Liver (tissue), 9 donors: Measurements from ENCODE around the gene RLN2. TPM values are rescaled to one million over a fixed set of nuclear protein-coding genes. Genes with fewer than 3 reads are reported as not detected.

Experiments used
- DNase-seq: peaks from one replicate; pipeline ENCODE4 v3.0.0-alpha.2; 2017; ENCODE audit warnings: low spot score
- H3K27ac ChIP-seq, 2 donors: one replicate each; pipeline ENCODE4 v1.7.0; 2013; ENCODE audit warnings: inconsistent platforms in 2 of 2, low read length in 2 of 2, control low read depth in 1 of 2, low read depth in 1 of 2, mild to moderate bottlenecking in 1 of 2
- H3K27me3 ChIP-seq, 4 donors: one replicate each; pipeline versions ENCODE4 v1.6.1 to v1.7.0; 2013; ENCODE audit warnings: low read length in 3 of 4, inconsistent platforms in 1 of 4, mild to moderate bottlenecking in 1 of 4, moderate library complexity in 1 of 4; ENCODE audit not compliant: control insufficient read depth in 4 of 4, insufficient read depth in 4 of 4
- H3K36me3 ChIP-seq, 4 donors: one replicate each; pipeline versions ENCODE4 v1.6.1 to v1.7.0; 2013; ENCODE audit warnings: low read length in 3 of 4, mild to moderate bottlenecking in 3 of 4, low read depth in 1 of 4, moderate library complexity in 1 of 4; ENCODE audit not compliant: control insufficient read depth in 4 of 4, insufficient read depth in 3 of 4
- H3K4me1 ChIP-seq, 4 donors: one replicate each; pipeline versions ENCODE4 v1.6.1 to v1.7.0; 2013; ENCODE audit warnings: low read length in 3 of 4, mild to moderate bottlenecking in 3 of 4, moderate library complexity in 1 of 4; ENCODE audit not compliant: control insufficient read depth in 4 of 4, insufficient read depth in 4 of 4
- H3K4me3 ChIP-seq, 3 donors: one replicate each; pipeline versions ENCODE4 v1.6.1 to v1.7.0; 2013; ENCODE audit warnings: low read length in 3 of 3, control low read depth in 1 of 3, low read depth in 1 of 3, mild to moderate bottlenecking in 1 of 3
- H3K9ac ChIP-seq, 2 donors: one replicate each; pipeline ENCODE4 v1.7.0; 2013; ENCODE audit warnings: low read length in 2 of 2, mild to moderate bottlenecking in 2 of 2, moderate library complexity in 2 of 2, control low read depth in 1 of 2, low read depth in 1 of 2
- H3K9me3 ChIP-seq, 4 donors: one replicate each; pipeline versions ENCODE4 v1.6.1 to v1.7.0; 2013; ENCODE audit warnings: low read length in 3 of 4; ENCODE audit not compliant: control insufficient read depth in 4 of 4
- ATF3 ChIP-seq: IDR thresholded peaks from 2 replicates; pipeline ENCODE4 v1.6.1; 2016; ENCODE audit warnings: antibody characterized with exemption
- CTCF ChIP-seq: fragments of 150-350 bp; IDR thresholded peaks from 2 replicates; pipeline ENCODE4 v1.5.1; 2017; ENCODE audit warnings: improper control_type of control experiment, low read depth, low read length; ENCODE audit not compliant: missing input control
- EGR1 ChIP-seq, 2 donors: IDR thresholded peaks; 2 replicates each; pipeline ENCODE4 v1.6.1; 2016 to 2018; ENCODE audit warnings: antibody characterized with exemption in 2 of 2, low read depth in 2 of 2
- FOXA1 ChIP-seq: IDR thresholded peaks from 2 replicates; pipeline ENCODE4 v1.6.1; 2016; ENCODE audit warnings: antibody characterized with exemption
- FOXA2 ChIP-seq: IDR thresholded peaks from 2 replicates; pipeline ENCODE4 v1.6.1; 2016; ENCODE audit warnings: antibody characterized with exemption
- GABPA ChIP-seq, 2 donors: IDR thresholded peaks in 1 of 2; conservative IDR thresholded peaks in 1 of 2; 2 replicates each; pipeline ENCODE4 v1.6.1; 2016; ENCODE audit warnings: antibody characterized with exemption in 2 of 2, mild to moderate bottlenecking in 1 of 2, moderate library complexity in 1 of 2
- HNF4A ChIP-seq, 2 donors: conservative IDR thresholded peaks; 2 replicates each; pipeline ENCODE4 v1.6.1; 2016; ENCODE audit warnings: antibody characterized with exemption in 2 of 2, mild to moderate bottlenecking in 2 of 2
- HNF4G ChIP-seq: IDR thresholded peaks from 2 replicates; pipeline ENCODE4 v1.6.1; 2016; ENCODE audit warnings: antibody characterized with exemption
- JUND ChIP-seq, 2 donors: IDR thresholded peaks; 2 replicates each; pipeline ENCODE4 v1.6.1; 2016; ENCODE audit warnings: antibody characterized with exemption in 2 of 2
- MAX ChIP-seq: IDR thresholded peaks from 2 replicates; pipeline ENCODE4 v1.6.1; 2016; ENCODE audit warnings: antibody characterized with exemption
- NR2F2 ChIP-seq: IDR thresholded peaks from 2 replicates; pipeline ENCODE4 v1.6.1; 2016; ENCODE audit warnings: antibody characterized with exemption
- RAD21 ChIP-seq, 2 donors: IDR thresholded peaks; 2 replicates each; pipeline ENCODE4 v1.6.1; 2016; ENCODE audit warnings: antibody characterized with exemption in 2 of 2, mild to moderate bottlenecking in 2 of 2
- REST ChIP-seq: IDR thresholded peaks from 2 replicates; pipeline ENCODE4 v1.6.1; 2016; ENCODE audit warnings: antibody characterized with exemption, mild to moderate bottlenecking
- RXRA ChIP-seq, 2 donors: IDR thresholded peaks; 2 replicates each; pipeline ENCODE4 v1.6.1; 2017 to 2018; ENCODE audit warnings: antibody characterized with exemption in 2 of 2, mild to moderate bottlenecking in 1 of 2
- SP1 ChIP-seq: IDR thresholded peaks from 2 replicates; pipeline ENCODE4 v1.6.1; 2018; ENCODE audit warnings: antibody characterized with exemption, mild to moderate bottlenecking
- TAF1 ChIP-seq: conservative IDR thresholded peaks from 2 replicates; pipeline ENCODE4 v1.6.1; 2016; ENCODE audit warnings: antibody characterized with exemption, mild to moderate bottlenecking
- YY1 ChIP-seq: IDR thresholded peaks from 2 replicates; pipeline ENCODE4 v1.6.1; 2016; ENCODE audit warnings: antibody characterized with exemption, mild to moderate bottlenecking
- ZBTB33 ChIP-seq: IDR thresholded peaks from 2 replicates; pipeline ENCODE4 v1.6.1; 2016; ENCODE audit warnings: antibody characterized with exemption
- WGBS: extraction: QIAGEN DNeasy Blood & Tissue Kit; methylation state at CpG from one replicate; pipeline ENCODE4 v1.1.7; 2013; 5-methylcytosine and 5-hydroxymethylcytosine counted together
- polyA plus RNA-seq, 2 donors: library from polyadenylated mRNA; stranded (reverse) in 1 of 2; unstranded in 1 of 2; fragments of 200-250 nt in 1 of 2; fragments of >200 nt in 1 of 2; fragmentation: Nextera tagmentation in 1 of 2; extraction: Ambion mirVana in 1 of 2; gene quantifications; one replicate each; pipeline versions ENCODE4 v1.2.1 to v1.2.3, GENCODE V29; 2013 to 2015
- total RNA-seq, 2 donors: library from RNA; depleted of rRNA; stranded (reverse); fragments of >200 nt; gene quantifications; one replicate each; pipeline ENCODE4 v1.2.3, GENCODE V29; 2014
- donor health status: healthy.
- donor health status: healthy.
- donor health status: healthy.
- donor health status: healthy.
- donor health status: healthy.

RLN2 gene
- total and polyA plus RNA-seq, 4 donors = 0.33 TPM; not detected in 3

GRCh38 chr9:5301544-5301943 lies 3.0 kb downstream of the RLN2 start:
- 64% methylated on average over 4 of the region's 4 CpGs for WGBS
- TF ChIP-seq YY1 (no peak), JUND (IDR thresholded peaks at IDR 0.05) (no peak), ZBTB33 (no peak), FOXA2 (no peak), NR2F2 (no peak), HNF4A (conservative IDR thresholded peaks at IDR 0.05) (no peak), TAF1 (no peak), GABPA (IDR thresholded peaks at IDR 0.05 in 1 of 2, conservative IDR thresholded peaks at IDR 0.05 in 1 of 2) (no peak), RXRA (IDR thresholded peaks at IDR 0.05) (no peak), ATF3 (no peak), RAD21 (IDR thresholded peaks at IDR 0.05) (no peak), HNF4G (no peak), FOXA1 (no peak), EGR1 (IDR thresholded peaks at IDR 0.05; ENCODE audit: low read depth in 2 of 2) (no peak), CTCF (no peak), REST (no peak), SP1 (no peak), MAX (no peak)

GRCh38 chr9:5292141-5292540 lies 12.4 kb downstream of the RLN2 start:
- Histone ChIP-seq H3K36me3 (no peaks in the 10 kb centered on the region), H3K27me3 (peaks cover 0 to 3% (median 1%) of the 10 kb centered on the region in 4 donors), H3K27ac (no peak overlapping the region), H3K9ac (no peak overlapping the region), H3K4me1 (no peaks in the 10 kb centered on the region), H3K9me3 (no peaks in the 10 kb centered on the region), H3K4me3 (no peak overlapping the region)
- WGBS = 94% methylated on average over 1 of the region's 1 CpG
- no peak for DNase-seq
- TF ChIP-seq NR2F2 (no peak), FOXA2 (no peak), GABPA (IDR thresholded peaks at IDR 0.05 in 1 of 2, conservative IDR thresholded peaks at IDR 0.05 in 1 of 2) (no peak), JUND (IDR thresholded peaks at IDR 0.05) (no peak), MAX (no peak), RXRA (IDR thresholded peaks at IDR 0.05) (no peak), ATF3 (no peak), ZBTB33 (no peak), RAD21 (IDR thresholded peaks at IDR 0.05) (no peak), YY1 (no peak), HNF4A (conservative IDR thresholded peaks at IDR 0.05) (no peak)

More at GRCh38 chr9:5301544-5301943, 3.0 kb downstream of the RLN2 start:
- DNase-seq = no peak
- Histone ChIP-seq H3K27ac (no peak overlapping the region), H3K27me3 (no peaks in the 10 kb centered on the region), H3K4me1 (no peaks in the 10 kb centered on the region), H3K4me3 (no peak overlapping the region), H3K9me3 (no peaks in the 10 kb centered on the region), H3K36me3 (no peaks in the 10 kb centered on the region), H3K9ac (no peak overlapping the region)
